Activated naive CD4-positive, alpha-beta T cell treated with anti-CD3 and anti-CD28 coated beads, Interleukin-2, amount 50 U/mL, for 24 hours (primary cell): ENCODE data around the gene OR51A2.

Experiments used
- H3K27ac Mint-ChIP-seq: one replicate; pipeline ENCODE4 v1.8.0; 2021; ENCODE audit warnings: mild to moderate bottlenecking, mixed read lengths
- H3K27me3 Mint-ChIP-seq: one replicate; pipeline ENCODE4 v1.8.0; 2021; ENCODE audit warnings: mixed read lengths
- H3K36me3 Mint-ChIP-seq: one replicate; pipeline ENCODE4 v1.8.0; 2021; ENCODE audit warnings: mixed read lengths
- H3K4me1 Mint-ChIP-seq: one replicate; pipeline ENCODE4 v1.8.0; 2021; ENCODE audit warnings: mixed read lengths
- H3K4me3 Mint-ChIP-seq: one replicate; pipeline ENCODE4 v1.8.0; 2021; ENCODE audit warnings: mild to moderate bottlenecking, mixed read lengths
- H3K9me3 Mint-ChIP-seq: one replicate; pipeline ENCODE4 v1.8.0; 2021; ENCODE audit warnings: mixed read lengths

Gene OR51A2

DNA sequence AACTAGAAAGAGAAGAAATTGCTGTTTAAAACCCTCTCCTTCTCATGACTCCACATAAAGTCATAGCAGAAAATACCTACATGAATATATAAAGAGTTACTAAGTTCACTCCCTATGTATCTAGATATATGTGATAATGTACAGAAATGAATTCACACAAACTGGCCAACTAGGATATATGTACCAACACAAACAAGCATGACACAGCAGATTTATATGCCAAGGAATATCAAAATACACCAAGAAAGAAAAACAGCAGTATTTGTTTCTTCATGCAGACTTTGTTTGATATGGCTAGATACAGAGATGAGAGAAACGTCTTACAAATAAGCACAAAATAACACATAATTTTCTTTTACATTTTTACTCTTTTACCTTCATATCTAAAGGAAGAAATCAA, 33.2 kb downstream of the OR51A2 start:
- H3K4me1 Mint-ChIP-seq: no peaks in the 10 kb centered on the region
- peaks cover 3% of the 10 kb centered on the region for H3K27me3 Mint-ChIP-seq
- no peak overlapping the region for H3K4me3 Mint-ChIP-seq
- no peaks in the 10 kb centered on the region for H3K36me3 Mint-ChIP-seq
- no peak overlapping the region for H3K27ac Mint-ChIP-seq
- no peaks in the 10 kb centered on the region for H3K9me3 Mint-ChIP-seq

GRCh38 chr11:4921796-4922195, 33.7 kb downstream of the OR51A2 start:
- H3K9me3 Mint-ChIP-seq: no peaks in the 10 kb centered on the region
- no peaks in the 10 kb centered on the region for H3K36me3 Mint-ChIP-seq
- no peaks in the 10 kb centered on the region for H3K4me1 Mint-ChIP-seq
- no peak overlapping the region for H3K4me3 Mint-ChIP-seq
- peaks cover 3% of the 10 kb centered on the region for H3K27me3 Mint-ChIP-seq
- no peak overlapping the region for H3K27ac Mint-ChIP-seq

GRCh38 chr11:4919250-4919649, 36.3 kb downstream of the OR51A2 start, which contains the start of gene OR51G2:
OR51G2 (minus strand) TSS chr11:4919350; CDS start chr11:4915663, 3,687 bp downstream.
- no peak within 1 kb of the TSS for H3K4me3 Mint-ChIP-seq
- H3K9me3 Mint-ChIP-seq: no peaks in the 10 kb centered on the region
- H3K27ac Mint-ChIP-seq: no peak within 1 kb of the TSS
- H3K36me3 Mint-ChIP-seq: no peaks in the 10 kb centered on the region
- H3K27me3 Mint-ChIP-seq: peaks cover 6% of the 10 kb centered on the region
- no peaks in the 10 kb centered on the region for H3K4me1 Mint-ChIP-seq

DNA sequence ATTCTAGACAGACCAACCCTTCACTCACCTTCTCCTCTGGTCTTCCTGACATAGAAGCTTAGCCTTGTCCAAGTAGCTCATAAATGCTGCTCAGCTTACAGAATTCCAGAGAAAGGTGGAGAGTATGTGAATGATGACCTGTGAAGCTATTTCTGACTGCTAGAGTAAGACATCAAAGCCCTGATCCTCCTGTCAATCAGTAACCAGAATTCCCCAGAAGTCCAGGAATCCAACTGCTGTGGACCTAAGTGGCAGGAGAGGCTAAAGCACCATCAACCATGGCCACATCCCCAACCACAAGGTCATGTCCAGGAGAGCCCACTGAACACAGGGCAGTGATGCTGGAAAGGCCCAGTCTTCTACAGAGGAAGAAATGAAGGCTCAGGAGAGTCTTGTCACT, 38.9 kb downstream of the OR51A2 start:
- Mint-ChIP-seq H3K4me3 (no peak overlapping the region), H3K36me3 (no peaks in the 10 kb centered on the region), H3K9me3 (no peaks in the 10 kb centered on the region), H3K27ac (no peak overlapping the region), H3K4me1 (no peaks in the 10 kb centered on the region), H3K27me3 (peaks cover 7% of the 10 kb centered on the region)
